Heart left ventricle (tissue), 13 donors: Measurements from ENCODE around the gene SPATA2L.

ENCODE experiments used
- POLR2A ChIP-seq, 2 donors: fragments of 450-650 bp; IDR thresholded peaks; one replicate each; pipeline ENCODE4 v1.6.1; 2017; ENCODE audit warnings: antibody characterized with exemption in 2 of 2, mild to moderate bottlenecking in 2 of 2, moderate library complexity in 2 of 2
- TF ChIP-seq, protein P1 (sequence below), 12 donors: fragments of 200-600 bp; sonication (generic) in 4 of 12; IDR thresholded peaks; one replicate each; pipeline versions ENCODE4 v1.5.0 to v1.8.0; 2018 to 2022; ENCODE audit warnings: antibody characterized with exemption in 12 of 12, mild to moderate bottlenecking in 5 of 12
- donor health status: ischemic (EF 13 %, LVEDD 7.1; RV severe dilation, severe dysfunction).
- donor health status: DM: no; HTN: yes; CAD: no.
- donor health status: DM: no; HTN: no; CAD: no.
- donor health status: ischemic (EF 25% LVEDD 6.9; RV normal size, moderate dysfunction).
- donor health status: ischemic (EF 25% LVEDD 5.7; RV mildly dilated, moderate dysfunction).
- donor health status: ischemic (EF 35%, LVEDD 5.7; RV mildly dilated, moderate dysfunction).
- donor health status: nonischemic (EF 11% LVEDD 7.7; RV severe dilation, severe dysfunction).
- donor health status: DM: yes; HTN: yes; CAD: no.
- donor health status: PGD.
- donor health status: ischemic (EF 29% LVEDD 5.4; RV normal size, mild dysfunction).
- donor health status: nonischemic (EF 23%, LVEDD 6.1; RV moderate dilation, normal function).

GRCh38 chr16:89733322-89733721 is 31.8 kb upstream of the SPATA2L start:
- TF ChIP-seq POLR2A (IDR thresholded peaks at IDR 0.05) = no peak
- TF ChIP-seq, protein P1, sequence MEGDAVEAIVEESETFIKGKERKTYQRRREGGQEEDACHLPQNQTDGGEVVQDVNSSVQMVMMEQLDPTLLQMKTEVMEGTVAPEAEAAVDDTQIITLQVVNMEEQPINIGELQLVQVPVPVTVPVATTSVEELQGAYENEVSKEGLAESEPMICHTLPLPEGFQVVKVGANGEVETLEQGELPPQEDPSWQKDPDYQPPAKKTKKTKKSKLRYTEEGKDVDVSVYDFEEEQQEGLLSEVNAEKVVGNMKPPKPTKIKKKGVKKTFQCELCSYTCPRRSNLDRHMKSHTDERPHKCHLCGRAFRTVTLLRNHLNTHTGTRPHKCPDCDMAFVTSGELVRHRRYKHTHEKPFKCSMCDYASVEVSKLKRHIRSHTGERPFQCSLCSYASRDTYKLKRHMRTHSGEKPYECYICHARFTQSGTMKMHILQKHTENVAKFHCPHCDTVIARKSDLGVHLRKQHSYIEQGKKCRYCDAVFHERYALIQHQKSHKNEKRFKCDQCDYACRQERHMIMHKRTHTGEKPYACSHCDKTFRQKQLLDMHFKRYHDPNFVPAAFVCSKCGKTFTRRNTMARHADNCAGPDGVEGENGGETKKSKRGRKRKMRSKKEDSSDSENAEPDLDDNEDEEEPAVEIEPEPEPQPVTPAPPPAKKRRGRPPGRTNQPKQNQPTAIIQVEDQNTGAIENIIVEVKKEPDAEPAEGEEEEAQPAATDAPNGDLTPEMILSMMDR (IDR thresholded peaks at IDR 0.05) = no peak
